Lung (tissue), 12 donors: ENCODE results near the gene CKAP2L. TPM values are rescaled to one million over a fixed set of nuclear protein-coding genes. Genes with fewer than 3 reads are reported as not detected.

ENCODE experiments used
- ATAC-seq: fragments of 200-7000 bp; cut with Tn5 transposase; one replicate; pipeline ENCODE4 v1.9.1; 2020; ENCODE audit warnings: moderate number of reproducible peaks; ENCODE audit not compliant: insufficient read depth, low FRiP score
- DNase-seq, 3 donors: peaks; one replicate each; pipeline ENCODE4 v3.0.0-alpha.2; 2013 to 2017
- H3K27ac ChIP-seq, 2 donors: one replicate each; pipeline ENCODE4 v1.5.1; 2013; ENCODE audit warnings: mild to moderate bottlenecking in 2 of 2, moderate library complexity in 2 of 2, control low read depth in 1 of 2, inconsistent platforms in 1 of 2, low read depth in 1 of 2, low read length in 1 of 2
- H3K27me3 ChIP-seq, 3 donors: one replicate each; pipeline ENCODE4 v1.5.1; 2013; ENCODE audit warnings: low read length in 2 of 3; ENCODE audit not compliant: control insufficient read depth in 3 of 3, insufficient read depth in 3 of 3
- H3K36me3 ChIP-seq, 4 donors: one replicate each; pipeline ENCODE4 v1.5.1; 2013; ENCODE audit warnings: low read length in 4 of 4, mild to moderate bottlenecking in 1 of 4, moderate library complexity in 1 of 4; ENCODE audit not compliant: control insufficient read depth in 4 of 4, insufficient read depth in 4 of 4
- H3K4me1 ChIP-seq, 5 donors: one replicate each; pipeline ENCODE4 v1.5.1; 2013; ENCODE audit warnings: low read length in 5 of 5, mild to moderate bottlenecking in 2 of 5, moderate library complexity in 1 of 5; ENCODE audit not compliant: control insufficient read depth in 5 of 5, insufficient read depth in 5 of 5
- H3K4me3 ChIP-seq: one replicate; pipeline ENCODE4 v1.5.1; 2013; ENCODE audit warnings: mild to moderate bottlenecking, control low read depth, moderate library complexity
- H3K9ac ChIP-seq, 2 donors: one replicate each; pipeline ENCODE4 v1.5.1; 2013; ENCODE audit warnings: low read length in 2 of 2, control low read depth in 1 of 2; ENCODE audit not compliant: insufficient read depth in 1 of 2
- H3K9me3 ChIP-seq, 4 donors: one replicate each; pipeline ENCODE4 v1.5.1; 2013; ENCODE audit warnings: low read length in 3 of 4, mild to moderate bottlenecking in 1 of 4, moderate library complexity in 1 of 4; ENCODE audit not compliant: control insufficient read depth in 4 of 4, insufficient read depth in 3 of 4
- CTCF ChIP-seq: IDR thresholded peaks from 2 replicates; pipeline ENCODE4 v1.5.1; 2012; ENCODE audit warnings: mild to moderate bottlenecking; ENCODE audit errors: control extremely low read depth, extremely low read depth
- WGBS, 2 donors: extraction: QIAGEN DNeasy Blood & Tissue Kit; methylation state at CpG; one replicate each; pipeline ENCODE4 v1.1.7; 2013; 5-methylcytosine and 5-hydroxymethylcytosine counted together
- polyA plus RNA-seq, 2 donors: library from polyadenylated mRNA; stranded (reverse); fragments of 200-250 nt; gene quantifications; one replicate each; pipeline ENCODE4 v1.2.1, GENCODE V29; 2013
- total RNA-seq, 2 donors: library from RNA; depleted of rRNA in 1 of 2; stranded (reverse); fragments of >200 nt in 1 of 2; gene quantifications; one replicate each; pipeline ENCODE4 v1.2.1, GENCODE V29; 2014 to 2021
- donor health status: control.
- donor health status: control.
- donor health status: Bipolar disorder and iron deficiency.
- donor health status: healthy.
- donor health status: DM: yes; HTN: yes; CAD: no.

The CKAP2L gene
- total and polyA plus RNA-seq, 4 donors, result 0.48 to 4.0 (median 0.61) TPM

GRCh38 chr2:112755444-112755843 lies 9.0 kb downstream of the CKAP2L start:
- no peak for ATAC-seq
- no peaks in the 10 kb centered on the region for H3K27me3 ChIP-seq
- H3K27ac ChIP-seq, result no peak overlapping the region
- peaks cover 0 to 16% (median 0%) of the 10 kb centered on the region in 4 donors for H3K36me3 ChIP-seq
- no peaks in the 10 kb centered on the region for H3K9me3 ChIP-seq
- 87 to 89% methylated on average over 4 of the region's 4 CpGs for WGBS, 2 donors
- H3K9ac ChIP-seq, result no peak overlapping the region
- peaks cover 0 to 6% (median 0%) of the 10 kb centered on the region in 5 donors for H3K4me1 ChIP-seq
- no peak for TF ChIP-seq CTCF
- H3K4me3 ChIP-seq, result no peak overlapping the region
- DNase-seq, result no peak

GRCh38 chr2:112754564-112754963 lies 9.8 kb downstream of the CKAP2L start:
- Histone ChIP-seq H3K9me3 (no peaks in the 10 kb centered on the region), H3K36me3 (peaks cover 0 to 11% (median 0%) of the 10 kb centered on the region in 4 donors), H3K27ac (no peak overlapping the region), H3K4me3 (no peak overlapping the region), H3K4me1 (peaks cover 0 to 5% (median 0%) of the 10 kb centered on the region in 5 donors), H3K27me3 (no peaks in the 10 kb centered on the region), H3K9ac (no peak overlapping the region)
- no peak for TF ChIP-seq CTCF
- no peak for DNase-seq
- 76 to 95% methylated on average over 1 of the region's 1 CpG for WGBS, 2 donors
- no peak for ATAC-seq

- no peak overlapping the region for H3K9ac ChIP-seq
- H3K27me3 ChIP-seq, result no peaks in the 10 kb centered on the region
- ATAC-seq (no peak), DNase-seq (no peak)
- no peak overlapping the region for H3K27ac ChIP-seq
- H3K4me3 ChIP-seq, result no peak overlapping the region
- 89 to 93% methylated on average over 4 of the region's 4 CpGs for whole genome bisulfite sequencing, 2 donors
- H3K4me1 ChIP-seq, result peaks cover 0 to 5% (median 0%) of the 10 kb centered on the region in 5 donors
- no peak for TF ChIP-seq CTCF
- H3K9me3 ChIP-seq, result no peaks in the 10 kb centered on the region
- H3K36me3 ChIP-seq, result peaks cover 0 to 6% (median 0%) of the 10 kb centered on the region in 4 donors
These were observed 11.7 kb downstream of the CKAP2L start for GRCh38 chr2:112752667-112753066.

- Histone ChIP-seq H3K9ac (no peak overlapping the region), H3K4me1 (peaks cover 0 to 5% (median 0%) of the 10 kb centered on the region in 5 donors), H3K27me3 (no peaks in the 10 kb centered on the region), H3K27ac (no peak overlapping the region), H3K9me3 (no peaks in the 10 kb centered on the region), H3K4me3 (no peak overlapping the region), H3K36me3 (peaks cover 0 to 5% (median 0%) of the 10 kb centered on the region in 4 donors)
- DNase-seq, result peak in 2 of 3 donors; percentile 51 to 61
- ATAC-seq, result no peak
- no peak for TF ChIP-seq CTCF
These were observed 12.8 kb downstream of the CKAP2L start for GRCh38 chr2:112751451-112752197.
